Mucosa of descending colon (tissue), 3 donors: ENCODE results near the gene FLVCR1. TPM values are rescaled to one million over a fixed set of nuclear protein-coding genes. Genes with fewer than 3 reads are reported as not detected.
"Not testable (repeated sequence)": the region's sequence is repeated elsewhere in the genome, so short reads cannot be mapped to it uniquely, and the experiment has no call there.

Source experiments
- ATAC-seq: fragments of 200-7000 bp; cut with Tn5 transposase; one replicate; pipeline ENCODE4 v1.9.1; 2020; ENCODE audit warnings: mild to moderate bottlenecking, moderate library complexity
- DNase-seq, 3 donors: peaks; one replicate each; pipeline ENCODE4 v3.0.0-alpha.2; 2020
- H3K36me3 ChIP-seq: fragments of 200-600 bp; one replicate; pipeline ENCODE4 v1.8.0; 2021; ENCODE audit warnings: low read depth, mild to moderate bottlenecking
- H3K4me1 ChIP-seq: fragments of 200-600 bp; one replicate; pipeline ENCODE4 v1.8.0; 2021; ENCODE audit warnings: low read depth, mild to moderate bottlenecking
- H3K4me3 ChIP-seq: fragments of 200-600 bp; one replicate; pipeline ENCODE4 v1.8.0; 2021; ENCODE audit warnings: mild to moderate bottlenecking
- H3K9me3 ChIP-seq: fragments of 200-600 bp; one replicate; pipeline ENCODE4 v1.8.0; 2021; ENCODE audit warnings: mild to moderate bottlenecking
- intact Hi-C, 2 donors: fragments of 100-400 bp; cut with DNase I in 1 of 2; cut with micrococcal nuclease in 1 of 2; formaldehyde crosslinking; loops; one replicate each; pipeline versions ENCODE4 v1.11.0 to v1.11.1; 2022; cut with DNase I, micrococcal nuclease
- total RNA-seq, 3 donors: library from RNA; stranded (reverse); fragmentation: NEBNext Ultra II Directional in 2 of 3; extraction: Animal tissue kit (Norgen Biotek cat#: 25700) in 2 of 3; gene quantifications; one replicate each; pipeline versions ENCODE4 v1.2.1 to v1.2.4, GENCODE V29; 2021 to 2023
- TF ChIP-seq, protein P1 (sequence below): fragments of 200-600 bp; IDR thresholded peaks from one replicate; pipeline ENCODE4 v1.8.0; 2022; ENCODE audit warnings: antibody characterized with exemption, mild to moderate bottlenecking
- donor health status: DM: no; HTN: no; CAD: no; lungs with moderate emphysema.
- donor health status: DM: no; HTN: no; CAD: no.
- donor health status: DM: no; HTN: yes; CAD: no.

The FLVCR1 gene
- total RNA-seq, 3 donors from 2014 or later, result 9.7 to 12.1 (median 10.1) TPM

DNA sequence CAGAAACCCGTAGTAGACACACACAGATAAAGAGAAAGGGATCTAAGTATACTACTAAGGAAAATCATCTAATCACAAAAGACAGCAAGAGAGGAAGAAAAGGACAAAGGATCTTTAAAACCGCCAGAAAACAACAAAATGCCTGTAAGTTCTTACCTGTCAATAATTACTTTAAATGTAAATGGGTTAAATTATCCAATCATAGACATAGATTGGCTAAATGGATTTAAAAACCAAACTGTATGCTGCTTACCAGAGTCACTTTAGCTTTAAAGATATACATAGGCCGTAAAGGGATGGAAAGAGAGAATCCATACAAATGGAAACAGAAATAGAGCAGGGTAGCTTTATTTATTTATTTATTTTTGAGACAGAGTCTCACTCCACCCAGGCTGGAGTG lies 44.0 kb downstream of the FLVCR1 start:
- H3K9me3 ChIP-seq, result peaks cover 24% of the 10 kb centered on the region
- H3K36me3 ChIP-seq, result no peaks in the 10 kb centered on the region
- H3K4me3 ChIP-seq, result no peak overlapping the region
- TF ChIP-seq, protein P1, sequence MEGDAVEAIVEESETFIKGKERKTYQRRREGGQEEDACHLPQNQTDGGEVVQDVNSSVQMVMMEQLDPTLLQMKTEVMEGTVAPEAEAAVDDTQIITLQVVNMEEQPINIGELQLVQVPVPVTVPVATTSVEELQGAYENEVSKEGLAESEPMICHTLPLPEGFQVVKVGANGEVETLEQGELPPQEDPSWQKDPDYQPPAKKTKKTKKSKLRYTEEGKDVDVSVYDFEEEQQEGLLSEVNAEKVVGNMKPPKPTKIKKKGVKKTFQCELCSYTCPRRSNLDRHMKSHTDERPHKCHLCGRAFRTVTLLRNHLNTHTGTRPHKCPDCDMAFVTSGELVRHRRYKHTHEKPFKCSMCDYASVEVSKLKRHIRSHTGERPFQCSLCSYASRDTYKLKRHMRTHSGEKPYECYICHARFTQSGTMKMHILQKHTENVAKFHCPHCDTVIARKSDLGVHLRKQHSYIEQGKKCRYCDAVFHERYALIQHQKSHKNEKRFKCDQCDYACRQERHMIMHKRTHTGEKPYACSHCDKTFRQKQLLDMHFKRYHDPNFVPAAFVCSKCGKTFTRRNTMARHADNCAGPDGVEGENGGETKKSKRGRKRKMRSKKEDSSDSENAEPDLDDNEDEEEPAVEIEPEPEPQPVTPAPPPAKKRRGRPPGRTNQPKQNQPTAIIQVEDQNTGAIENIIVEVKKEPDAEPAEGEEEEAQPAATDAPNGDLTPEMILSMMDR, result no peak
- DNase-seq (no peak), ATAC-seq (no peak)
- no peaks in the 10 kb centered on the region for H3K4me1 ChIP-seq
- intact Hi-C loops, result no loop called here

DNA sequence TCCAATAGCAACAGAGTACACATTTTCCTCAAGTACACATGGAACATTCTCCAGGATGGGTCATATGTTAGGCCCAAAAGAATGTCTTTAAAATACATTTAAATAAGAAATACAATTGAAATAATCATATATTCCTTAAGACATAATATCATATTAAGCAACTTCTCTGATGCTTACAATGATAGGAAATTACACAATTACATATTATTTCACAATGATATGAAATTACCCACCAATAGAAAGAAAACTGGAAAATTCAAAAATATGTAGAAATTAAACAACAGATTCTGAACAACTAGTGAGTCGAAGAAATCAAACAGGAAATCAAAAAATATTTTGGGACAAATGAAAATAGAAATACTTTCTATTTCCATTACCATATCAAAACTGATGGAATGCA lies 45.6 kb downstream of the FLVCR1 start:
- Histone ChIP-seq H3K4me1 (no peaks in the 10 kb centered on the region), H3K36me3 (no peaks in the 10 kb centered on the region), H3K4me3 (no peak overlapping the region), H3K9me3 (peaks cover 24% of the 10 kb centered on the region)
- TF ChIP-seq, protein P1, result no peak
- no peak for DNase-seq
- ATAC-seq, result no peak
- intact Hi-C loops, result no loop called here

DNA sequence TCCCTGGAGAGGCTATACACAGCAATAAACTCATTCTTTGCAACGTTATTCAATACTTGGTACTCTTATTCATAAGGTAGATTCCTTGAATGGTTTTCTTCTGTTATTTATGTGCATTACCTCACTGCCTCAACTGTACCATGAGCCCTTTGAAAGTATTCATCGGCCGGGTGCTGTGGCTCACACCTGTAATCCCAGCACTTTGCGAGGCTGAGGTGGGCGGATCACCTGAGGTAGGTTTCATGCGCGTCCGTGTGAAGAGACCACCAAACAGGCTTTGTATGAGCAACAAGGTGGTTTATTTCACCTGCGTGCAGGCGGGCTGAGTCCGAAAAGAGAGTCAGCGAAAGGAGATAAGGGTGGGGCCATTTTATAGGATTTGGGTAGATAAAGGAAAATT lies 50.0 kb downstream of the FLVCR1 start:
- intact Hi-C loops, H3K4me3 ChIP-seq, H3K4me1 ChIP-seq, H3K9me3 ChIP-seq, ATAC-seq, H3K36me3 ChIP-seq, DNase-seq: not testable (repeated sequence)

DNA sequence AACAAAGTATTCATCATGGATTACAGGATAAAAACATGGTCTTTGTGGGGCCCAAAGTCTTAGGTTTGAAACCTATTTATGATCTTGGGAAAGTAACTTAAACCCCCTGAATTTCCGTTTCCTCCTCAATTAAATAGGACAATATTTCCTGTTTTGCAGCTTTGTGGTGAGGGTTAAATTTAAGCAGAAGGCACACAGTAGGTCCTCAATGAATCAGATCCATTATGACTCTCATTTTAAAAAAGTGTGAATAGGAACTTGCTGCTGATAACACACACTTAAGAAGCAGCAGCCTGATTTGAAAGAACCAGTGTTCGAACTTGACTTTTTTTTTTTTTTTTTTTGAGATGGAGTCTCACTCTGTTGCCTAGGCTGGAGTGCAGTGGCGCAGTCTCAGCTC lies 50.9 kb downstream of the FLVCR1 start:
- Histone ChIP-seq H3K4me1 (no peaks in the 10 kb centered on the region), H3K4me3 (no peak overlapping the region), H3K36me3 (no peaks in the 10 kb centered on the region), H3K9me3 (no peaks in the 10 kb centered on the region)
- no peak for ATAC-seq
- DNase-seq, result no peak
- TF ChIP-seq, protein P1, result no peak
- intact Hi-C loops, result no loop called here

DNA sequence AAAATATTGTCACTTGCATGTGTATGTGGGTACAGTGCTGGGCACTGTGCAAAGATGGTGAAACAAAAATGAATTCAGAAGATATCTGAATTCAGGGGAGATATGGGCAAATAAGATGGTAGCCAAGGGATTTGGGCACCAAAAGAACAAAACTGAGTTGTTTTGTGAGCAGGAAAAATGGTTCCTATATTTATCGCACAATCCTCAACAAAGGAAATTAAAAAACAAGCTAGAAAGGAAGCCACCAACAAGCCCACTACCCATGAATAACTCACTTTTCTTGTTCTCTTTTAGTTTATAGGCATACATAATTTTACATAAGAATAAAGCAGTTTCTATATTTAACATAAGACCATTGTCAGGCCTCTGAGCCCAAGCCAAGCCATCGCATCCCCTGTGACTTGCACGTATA lies 51.6 kb downstream of the FLVCR1 start:
- Histone ChIP-seq H3K36me3 (no peaks in the 10 kb centered on the region), H3K9me3 (no peaks in the 10 kb centered on the region), H3K4me3 (no peak overlapping the region), H3K4me1 (no peaks in the 10 kb centered on the region)
- DNase-seq (no peak), ATAC-seq (no peak)
- TF ChIP-seq, protein P1, result no peak
- intact Hi-C loops, result no loop called here

DNA sequence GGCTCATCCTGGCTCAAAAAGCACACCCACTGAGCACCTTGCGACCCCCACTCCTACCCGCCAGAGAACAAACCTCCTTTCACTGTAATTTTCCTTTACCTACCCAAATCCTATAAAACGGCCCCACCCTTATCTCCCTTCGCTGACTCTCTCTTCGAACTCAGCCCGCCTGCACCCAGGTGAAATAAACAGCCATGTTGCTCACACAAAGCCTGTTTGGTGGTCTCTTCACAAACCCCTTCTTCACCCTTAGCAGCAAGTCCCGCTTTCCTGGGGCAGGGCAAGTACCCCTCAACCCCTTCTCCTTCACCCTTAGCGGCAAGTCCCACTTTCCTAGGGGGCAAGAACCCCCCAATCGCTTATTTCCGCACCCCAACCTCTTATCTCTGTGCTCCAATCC lies 52.1 kb downstream of the FLVCR1 start:
- H3K36me3 ChIP-seq, ATAC-seq, intact Hi-C loops, DNase-seq, H3K9me3 ChIP-seq, H3K4me1 ChIP-seq, H3K4me3 ChIP-seq: not testable (repeated sequence)

DNA sequence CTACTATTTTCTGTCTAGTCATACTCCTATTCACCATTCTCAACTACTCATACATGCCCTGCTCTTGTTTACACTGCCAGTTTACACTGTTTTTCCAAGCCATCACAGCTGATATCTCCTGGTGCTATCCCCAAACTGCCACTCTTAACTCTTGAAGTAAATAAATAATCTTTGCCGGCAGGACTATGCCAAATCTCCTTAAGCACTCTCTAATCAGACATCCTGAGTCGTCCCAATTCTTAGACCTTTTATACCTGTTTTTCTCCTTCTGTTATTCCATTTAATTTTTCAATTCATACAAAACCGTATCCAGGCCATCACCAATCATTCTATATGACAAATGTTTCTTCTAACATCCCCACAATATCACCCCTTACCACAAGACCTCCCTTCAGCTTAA lies 55.6 kb downstream of the FLVCR1 start:
- intact Hi-C loops, H3K4me1 ChIP-seq, H3K4me3 ChIP-seq, DNase-seq, ATAC-seq, H3K36me3 ChIP-seq, H3K9me3 ChIP-seq: not testable (repeated sequence)

DNA sequence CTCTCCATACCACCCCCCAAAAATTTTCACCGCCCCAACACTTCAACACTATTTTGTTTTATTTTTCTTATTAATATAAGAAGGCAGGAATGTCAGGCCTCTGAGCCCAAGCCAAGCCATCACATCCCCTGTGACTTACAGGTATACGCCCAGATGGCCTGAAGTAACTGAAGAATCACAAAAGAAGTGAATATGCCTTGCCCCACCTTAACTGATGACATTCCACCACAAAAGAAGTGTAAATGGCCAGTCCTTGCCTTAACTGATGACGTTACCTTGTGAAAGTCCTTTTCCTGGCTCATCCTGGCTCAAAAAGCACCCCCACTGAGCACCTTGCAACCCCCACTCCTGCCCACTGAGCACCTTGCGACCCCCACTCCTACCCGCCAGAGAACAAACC lies 56.0 kb downstream of the FLVCR1 start:
- ATAC-seq, intact Hi-C loops, H3K36me3 ChIP-seq, H3K4me1 ChIP-seq, DNase-seq, H3K4me3 ChIP-seq, H3K9me3 ChIP-seq: not testable (repeated sequence)
